GM12878 (cell line): ENCODE results near the gene CHST14. TPM values are rescaled to one million over a fixed set of nuclear protein-coding genes. Genes with fewer than 3 reads are reported as not detected.

Source experiments
- CBX5 ChIP-seq: sonication (generic); IDR thresholded peaks from 2 replicates; pipeline ENCODE4 v1.6.1; 2016; ENCODE audit warnings: low read depth, moderate library complexity, mild to moderate bottlenecking, inconsistent platforms
- EP300 ChIP-seq, 2 experiments: fragments of 150-350 bp in 1 of 2; IDR thresholded peaks; 2 replicates each; pipeline ENCODE4 v1.6.1; 2011 to 2012; ENCODE audit warnings: low read depth in 2 of 2, low read length in 2 of 2, borderline replicate concordance in 1 of 2, improper control_type of control experiment in 1 of 2, inconsistent platforms in 1 of 2; ENCODE audit not compliant: control insufficient read depth in 1 of 2
- MYC ChIP-seq: IDR thresholded peaks from 2 replicates; pipeline ENCODE4 v1.6.1; 2011; ENCODE audit warnings: mild to moderate bottlenecking, low read length, moderate library complexity, inconsistent platforms; ENCODE audit not compliant: insufficient read depth, insufficient replicate concordance, insufficient read length, severe bottlenecking
- WRNIP1 ChIP-seq: IDR thresholded peaks from 2 replicates; pipeline ENCODE4 v1.6.1; 2011; ENCODE audit warnings: low read depth, low read length, improper control_type of control experiment, borderline replicate concordance
- polyA plus RNA-seq, 11 experiments: library from polyadenylated mRNA; depleted of rRNA in 4 of 11; unstranded in 6 of 11; stranded (reverse) in 5 of 11; fragments of >200 nt; fragmentation: Nextera tagmentation in 4 of 11; fragmentation: Illumina TruSeq in 1 of 11; extraction: Ambion mirVana in 4 of 11; extraction: Trizol in 1 of 11; gene quantifications; 1 replicate in 1 of 11; 2 replicates in 10 of 11; pipeline versions ENCODE4 v1.2.1 to v1.2.3, GENCODE V29; 2011 to 2016; ENCODE audit warnings: inconsistent platforms in 2 of 11, missing spikeins in 2 of 11, low read depth in 1 of 11
- total RNA-seq, 4 experiments: library from RNA; depleted of rRNA in 3 of 4; stranded (reverse); fragments of >200 nt in 3 of 4; fragmentation: Illumina TruSeq in 1 of 4; extraction: Trizol in 1 of 4; gene quantifications; 2 replicates each; pipeline versions ENCODE4 v1.2.1 to v1.2.3, GENCODE V29; 2013 to 2021
- TF ChIP-seq, protein P1 (sequence below): IDR thresholded peaks from 2 replicates; pipeline ENCODE4 v1.6.1; 2011; ENCODE audit warnings: mild to moderate bottlenecking, low read depth, low read length, moderate library complexity; ENCODE audit not compliant: insufficient replicate concordance
- TF ChIP-seq, protein P2 (sequence below): fragments of 450-650 bp; IDR thresholded peaks from 2 replicates; pipeline ENCODE4 v1.6.1; 2016; ENCODE audit warnings: mild to moderate bottlenecking, moderate library complexity, borderline replicate concordance

The CHST14 gene
- total and polyA plus RNA-seq, 10 of the 15 experiments (the other 5 are each of a cell fraction or from before 2014, with no cell fraction given) = 1.3 to 12.8 (median 6.2) TPM

DNA sequence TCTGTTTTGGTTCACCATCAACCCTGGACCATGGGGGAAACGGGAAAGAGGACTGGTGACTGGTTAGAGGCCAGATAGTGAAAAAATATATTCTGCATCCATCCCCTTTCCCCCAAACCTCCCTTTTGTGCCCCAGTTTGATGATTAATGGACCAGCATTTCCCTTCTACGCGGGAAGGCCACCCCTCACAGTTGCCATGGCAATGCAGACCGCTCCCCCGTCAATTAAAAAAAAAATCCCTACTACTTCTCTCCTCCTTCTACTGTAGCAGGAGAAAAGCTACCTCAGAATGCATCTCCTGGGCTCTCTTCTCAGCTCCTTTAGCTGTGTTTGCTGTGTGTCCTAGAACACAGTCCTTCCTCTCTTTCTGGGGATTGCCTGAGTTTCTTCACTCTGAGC is 26.0 kb upstream of the CHST14 start (continued):
- TF ChIP-seq, protein P1, sequence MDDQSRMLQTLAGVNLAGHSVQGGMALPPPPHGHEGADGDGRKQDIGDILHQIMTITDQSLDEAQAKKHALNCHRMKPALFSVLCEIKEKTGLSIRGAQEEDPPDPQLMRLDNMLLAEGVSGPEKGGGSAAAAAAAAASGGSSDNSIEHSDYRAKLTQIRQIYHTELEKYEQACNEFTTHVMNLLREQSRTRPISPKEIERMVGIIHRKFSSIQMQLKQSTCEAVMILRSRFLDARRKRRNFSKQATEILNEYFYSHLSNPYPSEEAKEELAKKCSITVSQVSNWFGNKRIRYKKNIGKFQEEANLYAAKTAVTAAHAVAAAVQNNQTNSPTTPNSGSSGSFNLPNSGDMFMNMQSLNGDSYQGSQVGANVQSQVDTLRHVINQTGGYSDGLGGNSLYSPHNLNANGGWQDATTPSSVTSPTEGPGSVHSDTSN = no peak
- TF ChIP-seq CBX5 (no peak), EP300 (IDR thresholded peaks at IDR 0.05; ENCODE audit: borderline replicate concordance in 1 of 2, control insufficient read depth in 1 of 2, low read depth in 2 of 2, low read length in 2 of 2) (no peak), MYC (no peak), WRNIP1 (no peak)
- TF ChIP-seq, protein P2, sequence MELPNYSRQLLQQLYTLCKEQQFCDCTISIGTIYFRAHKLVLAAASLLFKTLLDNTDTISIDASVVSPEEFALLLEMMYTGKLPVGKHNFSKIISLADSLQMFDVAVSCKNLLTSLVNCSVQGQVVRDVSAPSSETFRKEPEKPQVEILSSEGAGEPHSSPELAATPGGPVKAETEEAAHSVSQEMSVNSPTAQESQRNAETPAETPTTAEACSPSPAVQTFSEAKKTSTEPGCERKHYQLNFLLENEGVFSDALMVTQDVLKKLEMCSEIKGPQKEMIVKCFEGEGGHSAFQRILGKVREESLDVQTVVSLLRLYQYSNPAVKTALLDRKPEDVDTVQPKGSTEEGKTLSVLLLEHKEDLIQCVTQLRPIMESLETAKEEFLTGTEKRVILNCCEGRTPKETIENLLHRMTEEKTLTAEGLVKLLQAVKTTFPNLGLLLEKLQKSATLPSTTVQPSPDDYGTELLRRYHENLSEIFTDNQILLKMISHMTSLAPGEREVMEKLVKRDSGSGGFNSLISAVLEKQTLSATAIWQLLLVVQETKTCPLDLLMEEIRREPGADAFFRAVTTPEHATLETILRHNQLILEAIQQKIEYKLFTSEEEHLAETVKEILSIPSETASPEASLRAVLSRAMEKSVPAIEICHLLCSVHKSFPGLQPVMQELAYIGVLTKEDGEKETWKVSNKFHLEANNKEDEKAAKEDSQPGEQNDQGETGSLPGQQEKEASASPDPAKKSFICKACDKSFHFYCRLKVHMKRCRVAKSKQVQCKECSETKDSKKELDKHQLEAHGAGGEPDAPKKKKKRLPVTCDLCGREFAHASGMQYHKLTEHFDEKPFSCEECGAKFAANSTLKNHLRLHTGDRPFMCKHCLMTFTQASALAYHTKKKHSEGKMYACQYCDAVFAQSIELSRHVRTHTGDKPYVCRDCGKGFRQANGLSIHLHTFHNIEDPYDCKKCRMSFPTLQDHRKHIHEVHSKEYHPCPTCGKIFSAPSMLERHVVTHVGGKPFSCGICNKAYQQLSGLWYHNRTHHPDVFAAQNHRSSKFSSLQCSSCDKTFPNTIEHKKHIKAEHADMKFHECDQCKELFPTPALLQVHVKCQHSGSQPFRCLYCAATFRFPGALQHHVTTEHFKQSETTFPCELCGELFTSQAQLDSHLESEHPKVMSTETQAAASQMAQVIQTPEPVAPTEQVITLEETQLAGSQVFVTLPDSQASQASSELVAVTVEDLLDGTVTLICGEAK = no peak
